GM21360 (cell line): ENCODE results near the gene CCDC81.
"Not testable (repeated sequence)": the region's sequence is repeated elsewhere in the genome, so short reads cannot be mapped to it uniquely, and the experiment has no call there.

Experiments used
- ATAC-seq: cut with Tn5 transposase; IDR thresholded peaks from one replicate; pipeline ENCODE4 v1.9.1; 2021; ENCODE audit warnings: mild to moderate bottlenecking, moderate library complexity; ENCODE audit not compliant: unreplicated experiment

The CCDC81 gene

DNA sequence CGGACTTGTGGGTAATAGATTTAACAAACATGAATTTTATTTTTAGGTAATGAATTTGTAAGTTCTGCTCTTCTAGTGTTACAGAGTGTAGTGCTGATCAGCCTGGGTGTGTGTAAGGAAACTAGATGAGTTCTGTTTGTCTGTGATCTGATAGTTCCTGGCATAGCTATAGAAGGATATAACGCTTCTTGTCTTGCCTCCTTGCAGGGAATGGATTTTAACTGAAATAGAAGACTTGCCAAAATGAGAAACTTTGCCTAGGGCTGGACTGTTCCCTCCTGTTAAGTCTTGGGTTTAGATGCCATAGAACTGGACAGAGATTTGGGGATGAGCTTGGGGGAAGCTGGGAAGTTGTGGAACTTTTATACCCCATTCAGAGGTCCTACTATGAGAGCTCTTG is 11.6 kb downstream of the CCDC81 start:
- no peak for ATAC-seq

DNA sequence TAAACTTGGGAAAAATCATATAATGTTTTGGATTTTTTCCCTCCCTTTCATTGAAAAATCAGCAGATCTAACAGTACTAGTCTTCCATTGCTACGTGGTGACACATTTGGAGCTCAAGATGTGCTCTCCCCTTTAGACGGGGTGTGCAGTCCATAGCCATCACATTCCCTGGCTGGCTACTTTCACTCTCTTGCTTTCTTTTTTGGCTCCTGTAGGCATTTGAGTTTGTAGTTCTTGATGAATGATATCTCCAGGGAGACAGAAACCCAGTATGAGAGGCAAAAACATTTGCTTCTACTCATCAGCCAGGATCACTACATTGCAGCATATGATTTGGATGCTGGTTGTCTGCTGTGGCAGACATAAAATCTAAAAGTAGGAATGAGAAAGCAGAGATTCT is 12.1 kb downstream of the CCDC81 start:
- no peak for ATAC-seq

DNA sequence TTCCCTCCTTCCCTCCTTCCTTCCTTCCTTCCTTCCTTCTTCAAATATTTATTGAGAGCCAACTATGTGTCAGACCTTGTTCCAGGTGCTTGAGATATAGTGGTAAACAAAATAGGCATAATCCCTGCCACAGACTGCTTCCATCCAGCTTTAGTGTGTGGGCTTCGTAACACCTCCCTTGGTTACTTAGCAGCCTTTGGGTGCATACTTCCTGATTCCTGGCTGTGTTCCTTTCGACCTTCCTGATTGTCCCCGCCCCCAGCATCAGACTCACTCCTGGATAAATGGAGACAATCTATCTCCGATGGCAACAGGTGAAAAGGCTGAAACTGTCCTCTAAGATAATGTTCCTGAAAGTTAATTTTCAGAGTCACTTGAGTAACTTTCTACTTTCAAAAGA is 13.5 kb downstream of the CCDC81 start:
- no peak for ATAC-seq

DNA sequence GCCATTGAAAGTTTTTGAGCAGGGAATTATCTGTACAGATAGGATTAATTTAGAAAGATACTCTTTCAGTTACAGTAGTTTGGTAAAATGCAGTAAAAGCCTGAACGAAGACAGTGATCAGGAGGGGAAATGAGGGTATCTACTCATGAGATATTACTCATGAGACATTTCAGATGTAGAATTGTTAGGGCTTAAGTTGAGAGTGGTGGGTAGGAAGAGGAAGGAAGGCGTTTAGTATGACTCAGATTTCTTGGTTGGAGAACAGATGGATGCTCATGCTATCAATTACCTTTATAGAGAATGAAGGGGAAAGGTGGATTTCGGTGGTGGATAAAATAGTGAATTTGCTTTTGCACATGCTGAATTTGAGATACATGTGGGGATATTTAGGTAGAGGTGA is 15.8 kb downstream of the CCDC81 start:
- ATAC-seq: no peak

DNA sequence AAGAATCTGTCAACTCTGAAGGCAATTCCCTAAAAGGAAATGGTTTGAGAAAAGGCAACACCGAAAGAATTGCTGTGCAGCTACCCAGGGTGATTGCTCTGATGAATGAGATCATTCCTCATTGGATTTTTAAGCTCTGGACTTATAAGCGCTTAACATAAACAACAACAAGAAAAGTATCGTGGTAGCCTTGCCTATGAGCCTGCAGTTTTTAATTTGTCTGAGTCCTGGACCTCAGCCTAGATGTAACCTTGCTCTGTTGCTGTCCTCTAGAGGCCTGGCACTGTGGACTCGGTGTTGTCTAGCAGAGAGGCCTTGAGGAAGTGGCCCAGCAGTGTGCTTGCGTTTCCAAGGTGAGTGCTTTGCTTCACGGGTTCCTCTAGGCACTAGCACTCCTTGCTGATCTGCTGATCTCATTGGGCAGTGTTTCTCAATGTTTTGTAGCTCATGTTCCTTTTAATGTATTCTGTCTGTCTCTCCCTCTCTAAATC is 20.4 kb downstream of the CCDC81 start:
- ATAC-seq: no peak

DNA sequence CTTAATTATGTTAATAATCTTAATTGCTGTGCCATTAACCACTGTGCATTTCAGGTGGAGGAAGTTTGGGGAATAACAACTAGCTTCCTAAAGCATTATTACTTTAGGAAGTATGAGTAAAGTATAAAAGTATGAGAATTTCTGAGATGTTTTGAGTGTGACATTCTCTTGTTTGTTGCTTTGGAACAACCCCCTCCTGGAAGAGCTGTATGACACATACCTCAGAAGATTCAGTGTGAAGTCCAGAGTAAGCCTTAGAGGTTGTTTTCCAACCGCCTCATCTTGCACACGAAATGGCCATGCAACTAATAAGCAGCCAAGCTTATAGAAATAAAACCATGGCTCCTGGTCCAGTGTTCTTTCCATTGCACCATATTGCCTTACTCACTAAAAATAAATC is 21.7 kb downstream of the CCDC81 start:
- no peak for ATAC-seq

DNA sequence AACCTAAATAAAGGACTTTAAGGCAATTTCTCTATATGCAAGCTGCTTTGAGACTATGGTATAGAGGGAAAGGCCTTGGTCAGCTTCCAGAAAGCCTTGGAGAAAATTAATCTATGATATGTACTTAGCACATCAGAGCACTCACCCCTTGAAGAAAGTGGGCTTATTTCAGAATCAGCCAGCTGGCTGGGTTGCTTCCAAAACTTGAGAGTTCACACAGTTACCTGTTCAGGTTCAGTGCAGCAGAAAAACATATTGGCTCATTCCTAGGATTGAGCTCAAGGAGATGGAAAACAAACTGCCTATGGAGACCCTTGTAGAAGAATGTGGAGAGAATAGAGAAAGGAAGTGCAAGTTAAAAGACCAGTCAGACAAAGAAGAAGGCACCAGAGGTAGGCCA is 22.7 kb downstream of the CCDC81 start:
- no peak for ATAC-seq

DNA sequence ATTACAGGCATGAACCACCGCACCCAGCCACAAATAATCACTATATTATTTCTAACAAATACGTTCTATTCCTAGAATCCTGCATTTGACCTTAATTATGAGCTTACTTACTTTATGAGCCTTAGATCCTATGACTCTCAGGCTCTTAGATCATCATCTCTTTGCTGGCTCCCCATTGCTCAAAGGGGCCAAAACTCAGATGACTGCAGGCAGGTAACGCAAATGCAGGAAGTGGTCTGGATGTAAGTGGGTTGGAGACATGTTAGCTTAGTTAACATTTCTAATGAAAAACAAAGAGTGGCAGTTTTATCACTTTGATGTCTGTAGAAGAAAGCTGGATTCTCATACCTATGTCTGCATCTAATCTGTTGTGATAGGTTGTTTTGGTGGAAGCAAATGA is 23.4 kb downstream of the CCDC81 start:
- no peak for ATAC-seq

DNA sequence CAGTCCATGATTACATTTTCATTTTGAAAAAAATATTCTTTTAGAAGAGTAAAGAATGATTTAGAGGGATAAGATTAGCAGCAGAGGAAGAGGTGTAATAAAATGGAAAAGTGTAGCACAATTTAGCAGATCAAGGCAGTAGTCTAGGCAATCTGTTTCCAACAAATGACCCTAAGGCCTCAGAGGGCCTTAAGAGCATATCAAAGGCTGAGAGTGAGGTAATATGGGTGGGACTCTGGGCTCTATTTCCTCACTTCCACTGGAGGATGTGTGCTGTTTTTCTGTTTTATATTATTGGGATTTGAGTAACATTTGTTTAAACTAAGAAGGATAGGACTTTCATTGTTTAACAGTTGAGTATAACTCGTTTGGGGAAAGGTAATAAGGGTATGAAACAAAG is 28.8 kb downstream of the CCDC81 start:
- no peak for ATAC-seq

DNA sequence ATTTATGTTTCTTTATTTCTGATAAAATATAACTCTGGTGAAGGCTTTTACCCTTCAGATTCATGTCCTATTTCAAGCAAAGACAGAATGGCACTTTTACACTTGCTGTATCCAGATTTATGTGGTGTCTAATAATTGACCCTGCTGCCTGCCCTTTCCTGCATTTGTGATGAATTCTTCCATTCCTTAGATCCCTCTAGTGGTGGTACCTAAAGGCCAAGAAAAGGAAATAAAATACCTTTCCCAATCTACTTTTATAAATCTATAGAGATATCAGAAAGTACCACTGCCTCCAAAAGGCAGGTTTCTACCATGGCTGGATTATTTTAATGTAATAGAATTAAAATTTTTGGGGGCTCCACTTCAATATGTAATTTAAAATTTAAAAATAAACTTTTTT is 34.2 kb downstream of the CCDC81 start:
- ATAC-seq: no peak

DNA sequence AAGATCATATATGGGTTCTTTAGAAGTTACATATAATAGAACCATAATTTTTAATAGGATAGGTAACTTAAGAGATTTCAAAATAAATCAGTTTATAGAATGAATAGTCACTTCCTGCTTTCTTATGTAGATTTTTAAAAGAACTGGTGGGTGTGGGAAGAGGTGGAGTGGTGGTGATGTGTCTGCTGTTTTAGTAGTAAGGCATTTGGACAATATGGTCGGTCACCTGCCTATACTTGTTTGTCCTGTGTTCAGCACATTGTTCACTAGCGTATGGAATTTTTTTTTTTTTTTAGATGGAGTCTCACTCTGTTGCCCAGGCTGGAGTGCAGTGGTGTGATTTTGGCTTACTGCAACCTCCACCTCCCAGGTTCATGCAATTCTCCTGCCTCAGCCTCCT is 39.3 kb downstream of the CCDC81 start:
- no peak for ATAC-seq

DNA sequence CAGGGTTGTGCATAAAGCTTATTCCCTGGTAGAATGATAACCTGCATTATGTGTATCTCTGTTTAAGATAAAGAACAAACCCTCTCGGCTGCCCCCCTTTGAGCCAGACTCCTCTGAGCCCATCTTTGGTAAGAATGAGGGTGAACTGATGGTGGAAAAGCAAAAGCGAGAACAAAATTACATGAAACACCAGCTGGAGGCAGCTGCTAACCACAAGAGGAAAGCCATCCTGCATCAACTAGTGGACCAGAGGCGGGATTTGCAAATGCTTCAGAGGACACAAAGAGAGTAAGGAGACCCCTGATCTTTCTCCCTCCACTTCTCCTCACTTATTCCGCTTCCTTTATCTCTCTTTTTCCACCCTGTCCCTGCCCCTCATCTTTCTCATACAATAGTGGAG is 40.3 kb downstream of the CCDC81 start:
- no peak for ATAC-seq

DNA sequence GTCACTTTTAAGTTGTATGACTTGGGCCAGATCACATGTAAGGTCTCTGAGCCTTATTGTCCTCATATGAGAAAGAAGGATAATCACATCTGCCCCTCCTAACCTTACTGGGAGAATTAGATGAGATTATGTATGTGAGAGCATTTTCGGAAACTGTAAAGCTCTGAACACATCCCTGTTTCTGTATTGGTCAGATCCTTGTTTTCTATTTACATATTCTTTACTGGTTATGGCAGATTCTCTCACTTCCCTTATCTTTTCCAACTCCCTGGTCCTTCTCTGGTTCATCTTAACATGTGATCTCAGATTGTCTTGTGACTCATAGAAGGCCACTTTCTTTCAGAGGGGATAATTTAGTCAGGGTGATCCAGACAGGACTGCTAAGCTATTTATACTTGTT is 41.8 kb downstream of the CCDC81 start:
- ATAC-seq: no peak

DNA sequence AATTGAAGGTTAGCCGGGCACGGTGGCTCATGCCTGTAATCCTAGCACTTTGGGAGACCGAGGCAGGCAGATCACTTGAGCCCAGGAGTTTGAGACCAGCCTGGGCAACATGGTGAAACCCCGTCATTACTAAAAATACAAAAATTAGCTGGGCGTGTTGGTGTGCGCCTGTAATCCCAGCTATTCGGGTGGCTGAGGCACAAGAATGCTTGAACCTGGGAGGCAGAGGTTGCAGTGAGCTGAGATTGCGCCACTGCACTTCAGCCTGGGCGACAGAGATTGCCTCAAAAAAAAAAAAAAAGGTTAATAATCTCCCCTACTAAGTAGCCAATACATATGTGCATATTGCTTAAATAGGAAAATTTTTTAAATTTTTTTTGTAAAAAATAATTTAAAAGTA is 42.3 kb downstream of the CCDC81 start:
- not testable (repeated sequence) for ATAC-seq

DNA sequence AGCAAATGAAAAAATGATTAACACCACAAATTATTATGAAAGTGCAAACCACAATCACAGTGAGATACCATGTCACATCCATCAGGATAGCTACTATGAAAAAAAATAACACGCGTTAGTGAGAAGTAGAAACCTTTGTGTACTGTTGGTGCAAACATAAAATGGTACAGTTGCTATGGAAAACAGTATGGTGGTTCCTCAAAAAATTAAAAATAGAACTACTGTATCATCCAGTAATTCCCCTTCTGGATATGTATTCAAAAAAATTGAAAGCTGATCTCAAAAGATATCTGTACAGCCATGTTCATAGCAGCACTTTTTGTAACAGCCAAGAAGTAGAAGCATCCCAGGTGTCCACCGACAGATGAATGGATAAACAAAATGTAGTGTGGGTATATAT is 43.4 kb downstream of the CCDC81 start:
- no peak for ATAC-seq

DNA sequence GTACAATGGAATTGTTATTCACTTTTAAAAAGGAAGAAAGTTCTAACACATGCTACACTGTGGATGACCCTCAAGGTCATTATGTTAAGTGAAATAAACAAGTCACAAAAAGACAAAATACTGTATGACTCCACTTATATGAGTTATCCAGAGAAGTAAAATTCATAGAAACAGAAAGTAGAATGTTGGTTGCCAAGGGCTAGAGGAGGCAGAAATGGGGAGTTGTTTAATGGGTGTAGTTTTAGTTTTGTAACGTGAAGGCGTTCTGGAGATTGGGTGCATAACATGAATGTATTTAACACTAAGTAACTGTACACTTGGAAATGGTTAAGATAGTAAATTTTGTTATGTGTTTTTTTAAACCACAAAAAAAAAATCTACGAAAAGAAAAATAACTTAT is 43.8 kb downstream of the CCDC81 start:
- ATAC-seq: no peak

DNA sequence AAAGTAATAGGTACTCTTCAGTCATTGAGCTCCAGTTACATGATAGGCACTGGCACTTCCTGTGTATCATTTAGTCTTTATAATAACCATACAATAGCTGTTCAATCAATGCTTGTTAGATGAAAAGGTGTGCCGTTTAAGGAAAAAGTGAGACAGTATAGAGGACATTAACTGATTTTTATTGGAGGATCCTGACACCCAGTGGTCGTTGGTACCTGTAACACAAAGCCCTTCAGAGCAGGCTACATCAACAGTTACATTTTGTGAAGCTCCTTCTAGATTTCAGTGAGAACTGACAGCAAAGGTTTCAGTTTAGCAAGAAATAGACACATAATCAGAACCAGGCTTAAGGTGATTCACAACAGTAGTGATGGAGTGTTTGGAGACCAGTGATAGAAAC is 44.2 kb downstream of the CCDC81 start:
- ATAC-seq: peak; percentile 61

DNA sequence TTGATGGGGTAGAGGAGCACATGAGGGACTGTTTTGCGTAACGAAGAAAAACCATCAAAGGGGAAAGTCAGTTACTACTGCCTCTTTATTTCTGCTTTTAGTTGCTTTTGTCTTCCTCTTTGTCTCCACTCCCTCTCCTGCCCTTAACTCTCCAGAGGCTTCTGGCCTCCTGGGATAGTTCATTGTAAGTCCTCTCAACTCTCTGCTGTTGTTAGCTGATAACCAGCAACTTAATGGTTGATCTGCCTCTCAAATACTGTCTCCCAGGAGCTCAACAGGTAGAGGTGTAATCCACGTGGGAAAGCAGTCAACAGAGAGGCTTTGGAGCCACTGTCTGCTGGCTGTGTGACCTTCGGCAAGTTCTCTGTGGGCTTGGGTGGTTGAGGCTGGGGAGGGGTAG is 47.3 kb downstream of the CCDC81 start:
- no peak for ATAC-seq

DNA sequence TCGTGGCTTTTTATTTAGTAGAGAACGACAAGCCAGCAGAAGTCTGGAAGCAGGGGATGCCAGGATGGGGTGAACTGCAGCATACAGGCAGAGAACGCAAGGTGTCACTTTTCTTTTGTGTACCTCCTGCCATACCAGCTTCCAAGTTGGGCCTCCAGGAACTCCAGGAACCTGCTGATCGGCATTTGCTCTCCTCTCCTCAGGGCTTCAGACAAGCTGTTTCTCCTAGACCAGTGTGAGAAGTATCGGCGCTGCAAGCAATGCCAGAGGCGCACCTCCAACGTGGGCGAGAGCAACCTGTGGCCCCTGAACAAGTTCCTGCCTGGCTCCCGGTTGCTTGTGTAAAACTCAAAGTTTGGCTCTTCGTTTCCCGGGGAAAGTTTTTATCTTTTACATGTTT is 47.7 kb downstream of the CCDC81 start:
- ATAC-seq: no peak

DNA sequence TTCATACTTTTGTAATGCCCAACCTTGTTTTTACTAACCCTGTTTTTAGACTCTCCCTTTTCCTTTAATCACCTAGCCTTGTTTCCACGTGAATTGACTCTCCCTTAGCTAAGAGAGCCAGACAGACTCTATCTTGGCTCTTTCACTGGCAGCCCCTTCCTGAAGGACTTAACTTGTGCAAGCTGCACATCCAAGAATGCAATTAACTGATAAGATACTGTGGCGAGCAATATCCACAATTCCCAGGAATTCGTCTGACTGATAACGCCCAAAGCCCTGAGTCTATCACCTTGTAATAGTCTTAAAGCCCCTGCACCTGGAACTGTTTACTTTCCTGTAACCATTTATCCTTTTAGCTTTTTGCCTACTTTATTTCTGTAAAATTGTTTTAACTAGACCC is 48.8 kb downstream of the CCDC81 start:
- ATAC-seq: not testable (repeated sequence)

DNA sequence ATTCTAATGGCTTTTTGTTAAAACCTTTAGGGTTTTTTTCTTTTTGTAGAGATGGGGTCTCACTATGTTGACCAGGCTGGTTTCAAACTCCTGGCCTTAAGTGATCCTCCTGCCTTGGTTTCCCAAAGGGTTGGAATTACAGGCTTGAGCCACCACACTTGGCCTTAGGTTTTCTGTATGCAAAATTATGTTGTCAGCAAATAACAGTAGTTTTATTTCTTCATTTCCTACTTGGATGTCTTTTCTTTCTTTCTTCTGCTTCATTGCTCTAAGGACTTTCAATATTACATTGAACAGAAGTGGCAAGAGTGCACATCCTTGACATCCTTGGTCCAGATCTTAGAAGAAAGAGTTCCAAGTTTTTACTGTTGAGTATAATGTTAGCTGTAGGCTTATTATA is 52.8 kb downstream of the CCDC81 start:
- no peak for ATAC-seq

DNA sequence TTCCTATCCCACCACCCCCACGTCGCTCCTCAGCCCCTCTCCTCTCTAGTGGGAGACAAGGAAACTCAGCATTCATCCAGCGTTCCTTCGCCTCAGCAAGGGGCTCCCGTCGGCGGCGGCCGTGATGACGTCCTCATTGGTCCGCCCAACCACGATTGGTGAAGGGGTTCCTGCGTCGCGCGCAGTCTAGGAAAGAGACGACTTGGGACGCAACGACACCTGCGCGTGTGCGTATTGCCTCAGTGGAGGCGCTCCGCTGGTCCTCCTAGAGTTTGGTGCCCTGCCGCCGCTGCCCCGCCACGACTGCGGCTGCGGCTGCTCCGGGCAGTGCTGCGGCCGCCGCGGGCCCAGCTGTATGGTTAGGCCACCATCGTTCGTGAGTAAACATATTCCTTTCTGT is 56.6 kb downstream of the CCDC81 start:
- no peak for ATAC-seq

DNA sequence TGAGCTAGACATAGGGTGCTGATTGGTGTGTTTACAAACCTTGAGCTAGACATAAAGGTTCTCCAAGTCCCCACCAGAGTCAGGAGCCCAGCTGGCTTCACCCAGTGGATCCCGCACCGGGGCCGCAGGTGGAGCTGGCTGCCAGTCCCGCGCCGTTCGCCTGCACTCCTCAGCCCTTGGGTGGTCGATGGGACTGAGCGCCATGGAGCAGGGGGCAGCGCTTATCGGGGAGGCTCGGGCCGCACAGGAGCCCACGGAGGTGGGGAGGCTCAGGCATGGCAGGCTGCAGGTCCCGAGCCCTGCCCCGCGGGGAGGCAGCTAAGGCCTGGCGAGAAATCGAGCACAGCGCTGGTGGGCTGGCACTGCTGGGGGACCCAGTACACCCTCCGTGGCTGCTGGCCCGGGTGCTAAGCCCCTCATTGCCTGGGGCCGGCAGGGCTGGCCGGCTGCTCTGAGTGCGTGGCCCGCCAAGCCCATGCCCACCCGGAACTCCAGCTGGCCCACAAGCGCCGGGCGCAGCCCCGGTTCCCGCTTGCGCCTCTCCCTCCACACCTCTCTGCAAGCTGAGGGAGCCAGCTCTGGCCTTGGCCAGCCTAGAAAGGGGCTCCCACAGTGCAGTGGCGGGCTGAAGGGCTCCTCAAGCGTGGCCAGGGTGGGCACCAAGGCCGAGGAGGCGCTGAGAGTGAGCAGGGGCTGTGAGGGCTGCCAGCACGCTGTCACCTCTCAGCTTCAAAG is 58.8 kb downstream of the CCDC81 start:
- ATAC-seq: not testable (repeated sequence)
